ENCODE data around the gene PIGH.
"Not testable (repeated sequence)": the region's sequence is repeated elsewhere in the genome, so short reads cannot be mapped to it uniquely, and the experiment has no call there.

The PIGH gene

DNA sequence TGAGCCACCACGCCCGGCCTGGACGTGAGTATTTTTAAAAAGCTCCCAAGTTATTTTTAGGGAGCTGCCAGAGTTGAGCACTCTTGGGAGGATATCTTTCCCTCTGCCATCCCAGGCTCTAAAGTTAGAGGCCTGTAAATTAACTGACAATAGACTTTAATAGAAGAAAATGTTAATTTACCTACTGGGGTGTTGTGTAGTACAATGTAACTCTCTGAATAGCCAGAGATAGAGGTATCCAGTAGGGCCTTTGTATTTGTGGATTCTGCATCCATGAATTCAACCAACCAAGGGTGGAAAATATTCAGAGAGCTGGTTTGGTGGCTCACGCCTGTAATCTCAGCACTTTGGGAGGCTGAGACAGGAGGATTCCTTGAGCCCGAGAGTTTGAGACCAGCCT is 7.6 kb upstream of the PIGH start:
- no peak for DNase-seq

- no peak for DNase-seq
These were observed 3.0 kb upstream of the PIGH start for GRCh38 chr14:67602995-67603545.

GRCh38 chr14:67602076-67602475 is 2.0 kb upstream of the PIGH start:
- no peak for DNase-seq

DNA sequence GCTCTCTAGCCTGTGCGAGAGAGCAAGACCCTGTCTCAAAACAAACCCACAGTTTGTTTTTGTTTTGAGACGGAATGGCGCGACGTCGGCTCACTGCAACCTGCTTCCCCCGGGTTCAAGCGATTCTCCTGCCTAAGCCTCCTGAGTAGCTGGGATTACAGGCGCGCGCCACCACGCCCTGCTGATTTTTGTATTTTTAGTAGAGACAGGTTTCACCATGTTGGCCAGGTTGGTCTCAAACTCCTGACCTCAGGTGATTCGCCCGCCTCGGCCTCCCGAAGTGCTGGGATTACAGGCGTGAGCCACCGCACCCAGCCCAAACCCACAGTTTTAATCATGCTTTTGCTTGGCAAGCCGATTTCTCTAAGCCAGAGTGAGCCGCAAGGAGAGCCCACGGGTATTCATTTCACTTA is 500 bp upstream of the PIGH start:
- DNase-seq, result not testable (repeated sequence)

DNA sequence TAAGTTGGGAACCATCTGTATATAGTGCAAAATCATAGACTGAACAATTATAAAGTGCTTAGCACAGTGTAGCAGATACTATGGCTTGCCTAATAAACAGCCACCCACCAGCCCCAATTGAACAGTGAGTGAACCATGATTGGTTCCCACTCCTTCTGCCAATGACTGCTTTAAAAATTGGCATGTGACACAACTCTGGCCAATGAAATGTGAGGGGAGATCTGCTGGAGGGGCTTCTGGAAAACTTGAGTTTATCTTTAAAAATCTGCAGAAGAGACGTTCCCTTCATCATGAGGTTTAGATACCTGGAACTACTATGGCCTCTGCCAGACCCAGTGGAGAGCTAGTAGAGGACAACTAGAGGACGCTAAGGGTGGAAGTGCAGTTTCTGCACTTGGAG is 4.7 kb downstream of the PIGH start:
- DNase-seq, result no peak

- DNase-seq, result not testable (repeated sequence)
These were observed 6.4 kb downstream of the PIGH start for GRCh38 chr14:67593650-67594049.

- DNase-seq, result no peak
These were observed 10.8 kb downstream of the PIGH start for GRCh38 chr14:67589204-67589770.

- DNase-seq, result no peak
These were observed 13.7 kb downstream of the PIGH start for GRCh38 chr14:67586369-67586768.

DNA sequence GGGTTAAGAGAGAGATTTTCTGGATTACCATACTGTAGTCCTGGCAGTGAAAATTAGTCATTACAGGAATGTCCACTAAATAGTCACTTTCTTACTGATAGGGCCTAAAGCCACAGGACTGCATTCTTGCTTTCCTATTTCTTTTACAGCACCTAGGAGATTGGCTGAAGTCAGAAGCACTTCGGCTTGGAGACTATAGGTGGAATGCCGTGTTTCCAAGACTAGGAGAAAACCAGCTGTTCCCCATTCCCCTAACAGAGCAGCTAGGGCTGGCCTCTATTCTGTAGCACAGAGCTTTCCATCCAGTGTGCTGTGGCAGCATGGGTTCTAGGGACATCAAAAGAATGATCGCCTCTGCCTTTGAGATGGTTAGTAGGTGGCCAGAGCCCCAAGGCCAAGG is 15.1 kb downstream of the PIGH start:
- DNase-seq, result no peak

GRCh38 chr14:67583711-67584644 is 16.1 kb downstream of the PIGH start:
- peak in 1 of 2 donors; percentile 16 for DNase-seq

DNA sequence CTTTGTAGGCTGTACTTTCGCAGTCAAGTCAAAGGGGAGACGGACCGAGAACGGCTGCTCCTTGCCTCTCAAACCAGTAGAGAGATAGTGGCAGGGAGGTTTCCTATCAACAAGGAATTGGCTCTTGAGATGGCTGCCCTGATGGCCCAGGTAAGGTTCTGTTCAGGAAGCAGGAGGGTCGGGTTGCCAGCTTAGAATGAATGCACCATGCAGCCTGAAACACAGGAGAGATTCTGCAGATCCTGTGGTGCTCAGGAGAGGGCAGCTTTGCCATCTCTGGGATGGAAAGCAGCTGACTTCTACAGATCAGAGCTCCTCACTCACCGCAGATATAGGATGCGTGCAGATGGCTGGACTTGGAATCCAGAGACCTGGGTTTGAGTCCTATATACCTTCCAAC is 18.0 kb downstream of the PIGH start:
- no peak for DNase-seq

- DNase-seq, result no peak
These were observed 18.4 kb downstream of the PIGH start for GRCh38 chr14:67581643-67582042.

GRCh38 chr14:67580336-67581171 is 19.5 kb downstream of the PIGH start:
- DNase-seq, result no peak

DNA sequence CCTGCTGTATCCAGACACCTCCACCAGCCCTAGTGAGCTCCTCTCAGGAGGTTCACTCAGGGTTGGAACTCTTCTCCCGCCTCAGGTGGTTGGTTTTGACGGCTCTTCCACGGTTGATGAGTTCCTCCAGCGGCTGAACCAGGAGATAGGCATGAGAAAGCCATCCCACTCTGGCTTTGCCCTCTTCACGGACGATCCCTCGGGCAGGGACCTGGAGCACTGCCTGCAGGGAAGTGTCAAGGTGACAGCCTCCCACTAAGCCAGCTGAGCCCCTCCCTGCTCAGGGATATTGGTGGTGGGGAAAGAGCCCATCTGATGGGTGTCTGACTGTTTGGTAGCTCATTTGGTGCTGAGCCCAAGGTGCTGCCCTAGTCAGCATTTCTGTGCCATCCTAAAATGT is 20.4 kb downstream of the PIGH start:
- no peak for DNase-seq

DNA sequence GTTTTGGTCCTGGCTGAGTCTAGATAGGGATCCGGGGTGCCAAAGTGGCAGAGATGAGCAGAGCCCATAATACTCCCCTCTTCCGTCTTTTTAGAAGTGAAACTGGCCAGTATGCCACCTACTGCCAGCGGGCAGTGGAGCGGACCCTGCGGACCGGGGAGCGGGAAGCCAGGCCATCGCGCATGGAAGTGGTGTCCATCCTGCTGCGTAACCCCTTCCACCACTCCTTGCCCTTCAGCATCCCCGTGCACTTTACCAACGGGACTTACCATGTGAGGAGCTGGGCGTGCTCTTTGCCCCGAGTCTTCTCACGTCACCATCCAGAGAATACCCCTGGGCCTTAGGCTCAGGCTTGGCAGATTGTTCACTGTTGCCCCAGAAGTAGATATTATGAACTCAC is 21.0 kb downstream of the PIGH start:
- DNase-seq, result no peak

DNA sequence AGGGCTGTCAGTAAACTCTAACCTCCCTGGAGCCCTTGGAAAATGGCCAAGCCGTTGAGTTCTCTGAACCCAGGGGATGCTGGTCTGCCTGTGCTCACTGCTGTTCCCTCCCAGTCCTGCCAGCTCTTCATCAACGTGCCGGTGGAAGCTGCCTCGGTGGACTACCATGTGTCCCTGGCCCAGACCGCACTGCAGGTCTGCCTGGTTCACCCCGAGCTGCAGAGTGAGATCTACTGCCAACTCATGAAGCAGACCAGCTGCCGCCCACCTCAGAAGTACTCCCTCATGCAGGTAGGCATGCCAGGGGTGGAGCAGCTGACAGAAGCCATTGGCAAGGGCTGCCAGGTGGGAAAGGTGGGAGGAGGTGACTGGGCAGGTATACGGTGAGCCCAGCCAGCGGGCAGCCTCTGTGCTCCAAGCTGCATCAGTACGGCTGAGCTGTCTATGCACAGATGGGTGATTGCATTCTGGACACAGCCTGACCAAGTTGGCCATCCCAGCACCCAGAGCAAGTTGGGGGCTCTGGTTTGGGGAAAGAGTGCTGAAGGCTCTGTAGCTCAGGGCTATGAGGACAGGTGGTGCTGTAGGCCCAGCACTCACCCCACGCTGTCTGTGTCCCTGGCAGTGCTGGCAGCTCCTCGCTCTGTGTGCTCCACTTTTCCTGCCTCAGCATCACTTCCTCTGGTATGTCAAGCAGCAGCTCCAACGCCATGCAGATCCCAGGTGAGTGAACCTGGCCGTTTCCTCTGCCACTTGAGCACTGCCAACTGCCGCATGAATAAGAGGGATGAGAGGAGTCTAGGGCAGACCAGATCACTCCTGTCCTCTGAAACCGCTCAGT is 21.9 kb downstream of the PIGH start:
- DNase-seq, result no peak

DNA sequence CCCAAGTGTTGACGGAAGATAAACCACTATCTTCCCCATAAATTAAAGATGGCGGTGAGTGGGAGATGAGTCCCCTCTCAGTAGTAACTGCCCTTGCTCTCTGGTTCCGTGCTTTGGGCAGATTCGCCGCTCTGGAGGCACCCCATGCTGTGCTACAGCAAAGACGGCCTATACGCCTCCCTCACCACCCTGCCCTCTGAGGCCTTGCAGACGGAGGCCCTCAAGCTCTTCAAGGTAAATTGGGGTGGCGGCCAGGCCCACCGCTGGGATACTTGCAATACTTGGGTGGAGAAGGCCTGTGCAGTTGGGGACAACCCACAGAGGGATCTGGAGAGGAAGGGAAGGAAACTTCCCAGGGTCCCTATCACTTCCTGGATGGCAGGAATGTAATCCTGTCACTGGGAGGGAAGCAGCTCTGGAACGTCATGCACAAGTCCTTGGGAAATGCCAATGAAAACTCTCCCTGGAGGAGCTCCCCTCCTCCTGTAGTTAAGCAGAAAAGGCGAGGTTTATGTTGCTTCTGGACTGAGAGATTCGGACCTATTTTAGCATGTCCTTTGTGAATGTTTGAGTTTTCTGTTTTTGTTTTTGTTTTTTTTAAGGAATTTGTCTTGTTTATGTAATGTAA is 22.8 kb downstream of the PIGH start:
- DNase-seq, result no peak

- DNase-seq, result no peak
These were observed 23.7 kb downstream of the PIGH start for GRCh38 chr14:67576216-67576955.

- DNase-seq, result no peak
These were observed 24.4 kb downstream of the PIGH start for GRCh38 chr14:67575684-67576083.

GRCh38 chr14:67574806-67575205 is 25.3 kb downstream of the PIGH start:
- DNase-seq, result no peak

GRCh38 chr14:67574156-67574555 is 25.9 kb downstream of the PIGH start:
- DNase-seq, result no peak
